Ectodermal cell (in vitro differentiated cells): ENCODE data around the gene MRPL16.
"Not testable (repeated sequence)": the region's sequence is repeated elsewhere in the genome, so short reads cannot be mapped to it uniquely, and the experiment has no call there.

Source experiments
- H3K27ac ChIP-seq: 2 replicates; pipeline ENCODE4 v1.7.0; 2013; ENCODE audit warnings: mild to moderate bottlenecking, low read depth, low read length; ENCODE audit not compliant: insufficient read depth, poor library complexity, severe bottlenecking
- H3K27me3 ChIP-seq: 2 replicates; pipeline ENCODE4 v1.7.0; 2013; ENCODE audit warnings: mild to moderate bottlenecking, low read length; ENCODE audit not compliant: insufficient read depth, control insufficient read depth, poor library complexity, severe bottlenecking
- H3K36me3 ChIP-seq: one replicate; pipeline ENCODE4 v1.7.0; 2013; ENCODE audit warnings: low read length; ENCODE audit not compliant: control insufficient read depth, insufficient read depth
- H3K4me1 ChIP-seq: one replicate; pipeline ENCODE4 v1.7.0; 2013; ENCODE audit warnings: low read length; ENCODE audit not compliant: control insufficient read depth, insufficient read depth
- H3K4me3 ChIP-seq: 2 replicates; pipeline ENCODE4 v1.7.0; 2013; ENCODE audit warnings: low read depth, low read length, control low read depth; ENCODE audit not compliant: insufficient read depth
- H3K9me3 ChIP-seq: 2 replicates; pipeline ENCODE4 v1.7.0; 2013; ENCODE audit warnings: mild to moderate bottlenecking, low read length, moderate library complexity; ENCODE audit not compliant: control insufficient read depth
- WGBS, 2 experiments: methylation state at CpG; one replicate each; pipeline ENCODE4 v1.1.7; 2013; ENCODE audit warnings: missing lambda C conversion rate in 2 of 2; 5-methylcytosine and 5-hydroxymethylcytosine counted together

MRPL16 gene

GRCh38 chr11:59845399-59845798 lies 34.8 kb upstream of the MRPL16 start, which contains the start of gene CBLIF:
CBLIF (minus strand) TSS chr11:59845499; CDS start chr11:59845453, 46 bp downstream.
- Histone ChIP-seq H3K9me3 (no peaks in the 10 kb centered on the region), H3K36me3 (no peaks in the 10 kb centered on the region), H3K27ac (no peak within 1 kb of the TSS), H3K4me1 (no peaks in the 10 kb centered on the region), H3K4me3 (no peak within 1 kb of the TSS), H3K27me3 (no peaks in the 10 kb centered on the region)
- WGBS, 2 experiments, result 95 to 98% methylated on average over 4 of the region's 4 CpGs

- Histone ChIP-seq H3K9me3 (no peaks in the 10 kb centered on the region), H3K4me3 (no peak overlapping the region), H3K27ac (no peak overlapping the region), H3K36me3 (no peaks in the 10 kb centered on the region), H3K4me1 (no peaks in the 10 kb centered on the region), H3K27me3 (no peaks in the 10 kb centered on the region)
- WGBS, 2 experiments, result 89 to 92% methylated on average over 12 of the region's 12 CpGs
These were observed 31.7 kb upstream of the MRPL16 start for GRCh38 chr11:59842316-59842715.

- Histone ChIP-seq H3K4me1 (no peaks in the 10 kb centered on the region), H3K27ac (no peak overlapping the region), H3K4me3 (no peak overlapping the region), H3K36me3 (no peaks in the 10 kb centered on the region), H3K9me3 (no peaks in the 10 kb centered on the region), H3K27me3 (no peaks in the 10 kb centered on the region)
- 86 to 88% methylated on average over 2 of the region's 2 CpGs for WGBS, 2 experiments
These were observed 30.9 kb upstream of the MRPL16 start for GRCh38 chr11:59841514-59841913.

- no peak overlapping the region for H3K27ac ChIP-seq
- H3K9me3 ChIP-seq, result no peaks in the 10 kb centered on the region
- no peaks in the 10 kb centered on the region for H3K36me3 ChIP-seq
- no peaks in the 10 kb centered on the region for H3K4me1 ChIP-seq
- H3K4me3 ChIP-seq, result no peak overlapping the region
- no peaks in the 10 kb centered on the region for H3K27me3 ChIP-seq
These were observed 29.0 kb upstream of the MRPL16 start for GRCh38 chr11:59839615-59840014.

GRCh38 chr11:59833602-59834001 lies 23.0 kb upstream of the MRPL16 start:
- WGBS, 2 experiments, result 97 to 98% methylated on average over 2 of the region's 2 CpGs
- no peak overlapping the region for H3K27ac ChIP-seq
- no peaks in the 10 kb centered on the region for H3K4me1 ChIP-seq
- H3K9me3 ChIP-seq, result no peaks in the 10 kb centered on the region
- no peak overlapping the region for H3K4me3 ChIP-seq
- no peaks in the 10 kb centered on the region for H3K36me3 ChIP-seq
- no peaks in the 10 kb centered on the region for H3K27me3 ChIP-seq

- Histone ChIP-seq H3K9me3 (no peaks in the 10 kb centered on the region), H3K36me3 (no peaks in the 10 kb centered on the region), H3K4me1 (no peaks in the 10 kb centered on the region), H3K27ac (no peak overlapping the region), H3K27me3 (no peaks in the 10 kb centered on the region), H3K4me3 (no peak overlapping the region)
- 94 to 97% methylated on average over 3 of the region's 3 CpGs for WGBS, 2 experiments
These were observed 18.8 kb upstream of the MRPL16 start for GRCh38 chr11:59829358-59829757.

- 57% methylated on average over 8 to 9 of the region's 9 CpGs for WGBS, 2 experiments
- Histone ChIP-seq H3K9me3 (no peaks in the 10 kb centered on the region), H3K27me3 (no peaks in the 10 kb centered on the region), H3K27ac (no peak overlapping the region), H3K36me3 (no peaks in the 10 kb centered on the region), H3K4me3 (no peak overlapping the region), H3K4me1 (no peaks in the 10 kb centered on the region)
These were observed 12.5 kb upstream of the MRPL16 start for GRCh38 chr11:59822989-59823566.

- H3K4me1 ChIP-seq, result no peaks in the 10 kb centered on the region
- WGBS, 2 experiments, result 90 to 93% methylated on average over 4 of the region's 4 CpGs
- no peaks in the 10 kb centered on the region for H3K27me3 ChIP-seq
- H3K36me3 ChIP-seq, result no peaks in the 10 kb centered on the region
- no peak overlapping the region for H3K27ac ChIP-seq
- H3K9me3 ChIP-seq, result no peaks in the 10 kb centered on the region
- H3K4me3 ChIP-seq, result no peak overlapping the region
These were observed 8.0 kb upstream of the MRPL16 start for GRCh38 chr11:59818572-59818971.

- not testable (repeated sequence) for H3K27ac ChIP-seq, H3K4me1 ChIP-seq, H3K4me3 ChIP-seq, H3K36me3 ChIP-seq, H3K27me3 ChIP-seq, H3K9me3 ChIP-seq
- WGBS, 2 experiments, result 88 to 95% methylated on average over 1 of the region's 1 CpG
These were observed 5.9 kb upstream of the MRPL16 start for GRCh38 chr11:59816434-59816833.

- H3K27ac ChIP-seq, result no peak overlapping the region
- no peaks in the 10 kb centered on the region for H3K27me3 ChIP-seq
- no peaks in the 10 kb centered on the region for H3K9me3 ChIP-seq
- H3K4me1 ChIP-seq, result no peaks in the 10 kb centered on the region
- 13 to 33% methylated on average over 1 of the region's 1 CpG for WGBS, 2 experiments
- no peaks in the 10 kb centered on the region for H3K36me3 ChIP-seq
- H3K4me3 ChIP-seq, result no peak overlapping the region
These were observed 5.2 kb upstream of the MRPL16 start for GRCh38 chr11:59815754-59816153.

- no CpG with 5 or more reads among the region's 1 CpG for WGBS, 2 experiments
- Histone ChIP-seq H3K36me3 (no peaks in the 10 kb centered on the region), H3K9me3 (no peaks in the 10 kb centered on the region), H3K27me3 (no peaks in the 10 kb centered on the region), H3K27ac (no peak overlapping the region), H3K4me3 (no peak overlapping the region), H3K4me1 (no peaks in the 10 kb centered on the region)
These were observed 3.4 kb upstream of the MRPL16 start for GRCh38 chr11:59814021-59814420.
